SKM-1 (cell line): ENCODE results near the gene CLEC3A.
"Not testable (repeated sequence)": the region's sequence is repeated elsewhere in the genome, so short reads cannot be mapped to it uniquely, and the experiment has no call there.

Experiments used
- DNase-seq: peaks from one replicate; lab custom pipeline; 2025; ENCODE audit not compliant: unreplicated experiment; lab: John Stamatoyannopoulos, UW

Gene CLEC3A

GRCh38 chr16:78022347-78023060 lies at the start of gene CLEC3A:
TSS of gene CLEC3A (plus strand) at chr16:78022548. CDS start at chr16:78022627, 79 bp downstream.
- DNase-seq = no peak

GRCh38 chr16:77974883-77975282 lies 47.5 kb upstream of the CLEC3A start:
- no peak for DNase-seq

DNA sequence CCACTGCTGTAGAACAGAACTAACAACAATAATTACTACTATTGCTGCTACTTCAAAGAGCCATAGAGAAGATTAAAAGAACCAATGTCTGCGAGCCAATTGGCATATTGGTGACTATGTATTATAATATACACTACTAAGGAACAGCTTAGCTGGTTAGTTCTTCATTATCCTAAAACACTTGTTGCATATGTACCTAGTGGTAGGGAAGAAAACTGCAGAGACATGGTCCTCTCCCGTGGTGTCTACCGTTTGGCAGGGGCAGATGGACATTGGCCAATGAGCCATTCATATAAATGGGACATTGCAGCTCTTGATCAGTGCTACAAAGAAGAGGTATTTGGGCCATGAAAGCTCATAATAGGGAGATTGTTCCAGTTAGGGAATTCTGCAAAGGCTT lies 46.4 kb upstream of the CLEC3A start:
- no peak for DNase-seq

GRCh38 chr16:77977339-77977738 lies 45.0 kb upstream of the CLEC3A start:
- DNase-seq = no peak

- DNase-seq = no peak
Measured at GRCh38 chr16:77985111-77985510, 37.2 kb upstream of the CLEC3A start.

- no peak for DNase-seq
Measured at GRCh38 chr16:77986011-77986740, 36.2 kb upstream of the CLEC3A start.

DNA sequence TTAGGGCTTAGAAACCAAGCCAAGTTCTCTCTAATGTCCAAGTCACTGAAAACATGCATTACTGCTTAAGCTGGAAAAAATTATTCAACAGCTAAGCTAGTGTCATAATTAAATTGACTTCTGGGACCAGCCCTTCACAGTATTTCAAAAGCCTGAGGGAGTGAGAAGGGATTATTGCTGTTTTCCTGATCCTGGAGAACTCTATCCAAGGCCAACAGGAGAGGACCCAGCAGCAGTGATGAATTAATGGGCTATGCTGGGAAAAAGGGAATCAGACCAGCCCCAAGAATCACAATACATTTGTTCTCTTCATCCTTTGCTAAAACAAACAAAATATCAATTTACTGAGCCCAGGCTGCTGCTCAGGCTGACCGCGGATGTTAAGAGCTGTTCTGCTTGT lies 34.5 kb upstream of the CLEC3A start:
- no peak for DNase-seq

- DNase-seq = no peak
Measured at GRCh38 chr16:77989846-77990245, 32.5 kb upstream of the CLEC3A start.

- DNase-seq = no peak
Measured at GRCh38 chr16:77991701-77992100, 30.6 kb upstream of the CLEC3A start.

- not testable (repeated sequence) for DNase-seq
Measured at GRCh38 chr16:77992381-77992780, 30.0 kb upstream of the CLEC3A start.

DNA sequence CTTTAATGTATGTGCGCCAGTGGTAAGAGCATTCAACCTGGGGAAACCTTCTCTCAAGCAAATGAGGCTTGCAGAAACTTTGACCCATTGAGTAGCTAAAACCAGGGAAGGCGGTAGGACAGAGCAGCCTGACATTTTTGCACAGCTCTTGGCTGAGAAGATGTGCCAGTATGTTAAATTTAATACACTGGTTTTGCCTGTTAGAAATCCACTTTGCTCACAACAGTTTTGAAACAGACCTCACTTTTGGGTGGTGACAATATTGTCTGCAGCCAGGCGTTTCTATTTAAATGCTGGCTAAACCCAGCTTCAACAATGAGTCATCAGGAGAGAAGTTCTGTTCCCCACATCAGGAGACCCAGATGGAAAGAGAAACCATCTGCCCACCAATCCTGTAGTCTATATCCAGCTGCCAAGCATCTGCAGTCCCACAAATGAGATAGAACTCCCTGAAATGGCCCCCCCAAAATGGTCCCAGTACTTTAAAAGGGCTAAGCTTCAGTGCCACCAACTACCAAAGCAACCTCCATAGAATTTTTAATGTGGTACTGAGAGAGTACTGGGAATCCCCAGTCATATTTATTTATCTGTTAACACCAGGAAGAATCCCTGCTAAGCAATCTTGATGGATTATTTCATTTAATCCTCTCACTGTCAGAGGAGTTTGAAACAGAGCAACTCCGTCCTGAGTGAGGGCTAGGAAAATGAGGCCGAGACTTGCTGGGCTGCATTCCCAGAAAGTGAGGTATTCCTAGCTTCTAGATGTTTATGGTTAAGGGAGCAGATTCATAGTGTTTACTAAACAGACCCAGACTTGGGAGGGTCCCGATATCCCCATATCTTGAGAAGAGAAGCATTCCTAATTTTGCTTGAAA lies 29.0 kb upstream of the CLEC3A start:
- no peak for DNase-seq

DNA sequence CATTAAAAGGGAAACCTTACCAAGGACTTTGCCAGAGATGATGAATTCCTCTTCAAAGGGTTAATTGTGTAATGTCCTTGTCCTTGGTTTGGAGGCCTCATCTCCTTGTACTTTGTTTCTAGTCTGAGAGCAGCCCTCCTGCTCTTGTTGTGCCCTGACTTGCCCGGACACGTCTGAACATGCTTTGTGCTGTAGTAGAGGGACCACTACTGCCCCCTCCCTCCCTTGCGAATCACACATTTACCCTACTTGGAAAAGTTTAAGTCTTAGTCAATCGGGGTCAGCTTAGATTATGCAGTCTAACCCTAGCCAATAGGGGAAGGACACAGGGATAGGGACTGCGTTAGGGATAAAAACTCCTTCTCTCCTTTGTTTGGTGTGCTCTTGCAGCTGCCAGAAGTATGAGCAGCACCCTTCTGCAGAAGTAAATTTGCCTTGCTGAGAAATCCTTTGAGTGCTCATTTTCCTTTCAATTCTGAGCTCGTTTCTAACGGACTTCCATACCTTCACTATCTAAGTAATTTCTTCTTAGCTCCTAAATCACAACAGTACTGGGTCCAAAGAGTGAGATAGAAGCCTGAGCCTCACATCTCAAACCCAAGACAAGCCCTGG lies 26.4 kb upstream of the CLEC3A start:
- DNase-seq = no peak

DNA sequence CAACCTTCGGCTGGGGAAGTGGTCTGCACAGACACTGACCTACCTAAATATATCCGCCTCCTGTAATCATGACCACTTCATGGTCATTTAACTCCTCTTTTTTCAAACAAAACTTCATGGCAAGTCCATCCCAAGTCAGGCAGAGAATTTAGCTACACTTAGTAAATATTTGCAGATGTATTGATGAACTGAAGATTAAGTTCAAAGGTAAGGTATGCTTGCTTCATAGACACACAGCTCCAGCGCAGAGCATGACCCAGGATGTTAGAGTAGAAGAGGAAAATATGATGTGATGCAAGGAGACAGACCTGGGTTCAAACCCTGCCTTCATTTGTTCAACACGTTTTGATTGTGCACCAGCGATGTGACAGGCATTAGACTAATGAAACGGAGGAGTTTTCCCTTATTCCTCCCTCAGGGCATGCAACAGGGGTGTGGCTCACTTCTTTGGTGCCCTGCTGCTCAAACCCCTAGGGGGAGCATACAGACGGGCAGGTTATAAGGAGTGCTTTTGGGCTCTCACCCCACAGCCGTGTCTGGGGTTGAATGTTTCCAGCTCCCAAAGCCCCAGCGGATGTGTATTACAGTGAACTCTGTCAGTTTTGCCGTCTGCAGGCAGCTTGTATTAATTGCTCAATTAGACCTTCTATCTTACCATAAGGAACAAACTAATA lies 23.9 kb upstream of the CLEC3A start:
- no peak for DNase-seq

GRCh38 chr16:78001451-78002025 lies 20.8 kb upstream of the CLEC3A start:
- no peak for DNase-seq

DNA sequence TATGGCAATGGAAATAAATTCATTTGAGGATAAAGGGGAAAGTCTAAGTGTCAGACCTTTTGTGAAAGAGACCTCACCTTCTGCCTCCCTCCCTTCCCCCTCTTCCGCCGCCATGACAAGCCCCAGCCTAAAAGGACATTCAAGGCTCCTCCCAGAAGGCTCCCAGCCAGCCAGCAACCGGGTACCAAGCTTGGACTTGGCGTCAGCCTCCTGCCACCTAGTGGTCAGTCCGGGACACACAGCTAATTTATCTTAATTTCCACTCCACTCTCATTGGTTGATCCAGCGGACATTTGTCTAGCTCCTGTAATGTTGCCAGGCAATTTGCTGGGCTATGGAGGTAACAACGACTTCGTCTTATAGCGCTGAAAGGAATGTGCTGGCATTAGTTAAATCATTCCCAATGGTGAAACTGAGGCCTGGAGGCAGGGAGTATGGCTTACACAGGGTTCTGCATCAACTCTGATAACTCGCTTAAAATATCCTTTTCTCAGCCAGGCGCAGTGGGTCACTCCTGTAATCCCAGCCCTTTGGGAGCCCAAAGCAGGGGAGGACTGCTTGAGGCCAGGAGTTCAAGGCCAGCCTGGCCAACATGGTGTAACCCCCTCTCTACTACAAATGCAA lies 19.3 kb upstream of the CLEC3A start:
- DNase-seq = peak; percentile 71

- no peak for DNase-seq
Measured at GRCh38 chr16:78004517-78004916, 17.8 kb upstream of the CLEC3A start.

DNA sequence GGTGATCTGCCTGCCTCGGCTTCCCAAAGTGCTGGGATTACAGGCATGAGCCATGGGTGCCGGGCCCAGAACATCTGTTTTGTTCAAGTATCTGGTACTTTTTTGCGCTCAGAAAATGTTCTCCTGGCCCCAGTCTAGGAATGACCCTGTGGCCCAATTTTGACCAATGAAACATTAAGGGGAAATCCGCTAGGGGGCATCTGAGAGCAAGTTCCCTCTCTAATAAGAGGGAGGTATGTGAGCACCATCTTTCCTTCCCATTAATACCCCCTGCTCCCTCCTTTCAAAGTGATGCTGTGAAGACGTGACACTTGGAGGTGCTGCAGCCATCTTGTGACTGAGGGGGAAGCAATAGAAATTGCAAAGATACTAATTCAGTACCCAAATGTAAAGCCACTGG lies 16.5 kb upstream of the CLEC3A start:
- no peak for DNase-seq

GRCh38 chr16:78007121-78007520 lies 15.2 kb upstream of the CLEC3A start:
- no peak for DNase-seq

GRCh38 chr16:78024159-78024558 lies 1.8 kb downstream of the CLEC3A start:
- no peak for DNase-seq

DNA sequence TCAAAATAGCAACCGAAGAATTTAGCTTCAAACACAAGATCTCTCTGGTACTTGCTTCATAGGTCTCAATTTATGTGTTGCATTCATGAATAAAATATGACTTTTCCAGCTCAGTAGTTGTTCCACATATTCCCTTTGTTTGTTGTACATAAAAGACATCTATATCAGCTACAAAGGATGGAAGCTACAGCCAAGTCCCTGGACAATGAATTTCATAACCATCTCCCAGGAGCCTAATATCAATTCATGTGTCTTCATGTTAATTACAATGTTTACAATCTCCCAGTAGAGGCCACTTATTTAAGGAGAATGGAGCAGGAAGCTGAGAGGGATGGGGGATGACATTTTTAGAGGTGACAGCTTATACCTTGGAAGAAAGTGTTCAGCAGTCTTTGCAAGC lies 3.3 kb downstream of the CLEC3A start:
- DNase-seq = no peak
